Measurements from ENCODE around the gene RNGTT.

- TF ChIP-seq, protein P1, sequence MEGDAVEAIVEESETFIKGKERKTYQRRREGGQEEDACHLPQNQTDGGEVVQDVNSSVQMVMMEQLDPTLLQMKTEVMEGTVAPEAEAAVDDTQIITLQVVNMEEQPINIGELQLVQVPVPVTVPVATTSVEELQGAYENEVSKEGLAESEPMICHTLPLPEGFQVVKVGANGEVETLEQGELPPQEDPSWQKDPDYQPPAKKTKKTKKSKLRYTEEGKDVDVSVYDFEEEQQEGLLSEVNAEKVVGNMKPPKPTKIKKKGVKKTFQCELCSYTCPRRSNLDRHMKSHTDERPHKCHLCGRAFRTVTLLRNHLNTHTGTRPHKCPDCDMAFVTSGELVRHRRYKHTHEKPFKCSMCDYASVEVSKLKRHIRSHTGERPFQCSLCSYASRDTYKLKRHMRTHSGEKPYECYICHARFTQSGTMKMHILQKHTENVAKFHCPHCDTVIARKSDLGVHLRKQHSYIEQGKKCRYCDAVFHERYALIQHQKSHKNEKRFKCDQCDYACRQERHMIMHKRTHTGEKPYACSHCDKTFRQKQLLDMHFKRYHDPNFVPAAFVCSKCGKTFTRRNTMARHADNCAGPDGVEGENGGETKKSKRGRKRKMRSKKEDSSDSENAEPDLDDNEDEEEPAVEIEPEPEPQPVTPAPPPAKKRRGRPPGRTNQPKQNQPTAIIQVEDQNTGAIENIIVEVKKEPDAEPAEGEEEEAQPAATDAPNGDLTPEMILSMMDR (IDR thresholded peaks at IDR 0.05) = no peak
- TF ChIP-seq POLR2A (IDR thresholded peaks at IDR 0.05) = no peak
These were observed 79.1 kb downstream of the RNGTT start for GRCh38 chr6:88884361-88884760.
